Measurements from ENCODE around the gene FBXO31.

The FBXO31 gene

DNA sequence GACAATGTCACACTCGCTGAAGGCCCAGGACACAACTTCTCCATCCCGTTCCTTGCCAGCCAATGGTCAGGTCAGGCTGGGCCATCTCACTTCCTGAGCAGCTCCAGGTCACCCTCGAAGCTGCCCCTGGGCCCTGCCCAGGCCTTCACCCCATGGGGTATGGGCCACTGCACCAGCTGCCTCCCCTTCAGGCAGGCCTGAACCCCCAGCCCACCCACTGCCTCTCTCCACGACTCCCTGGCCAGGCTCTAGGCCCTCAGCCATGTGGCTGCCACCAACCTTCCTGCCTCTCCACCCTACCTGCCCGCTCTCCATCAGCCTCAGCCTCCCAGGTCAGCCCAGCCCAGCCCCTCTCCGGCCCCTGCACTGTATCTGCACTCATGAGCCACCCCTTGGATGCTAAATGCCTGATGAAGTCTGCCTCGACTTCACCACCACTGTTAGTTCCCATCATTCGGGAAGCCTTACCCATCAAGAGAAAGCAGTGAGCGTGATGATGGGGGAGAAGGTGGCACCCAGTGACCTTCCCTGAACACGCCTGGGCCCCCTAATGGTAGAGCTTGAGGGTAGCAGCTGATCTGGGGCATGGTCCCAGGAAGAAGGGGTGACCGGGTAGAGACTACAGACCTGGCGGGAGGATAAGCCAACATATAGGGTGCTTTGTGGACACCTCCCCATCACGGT lies 35.5 kb downstream of the FBXO31 start:
- Histone ChIP-seq H3K4me2 (ENCODE audit: insufficient read depth, low read length, poor library complexity, severe bottlenecking) (no peak overlapping the region), H3K36me3 (replicated peaks in 1 of 2; ENCODE audit: control insufficient read depth in 2 of 2, insufficient read depth in 2 of 2, low read length in 2 of 2) (peaks cover 5 to 15% of the 10 kb centered on the region in 2 donors), H2BK15ac (ENCODE audit: low read length) (no peak overlapping the region), H2AFZ (ENCODE audit: low read length) (no peak overlapping the region), H2BK5ac (ENCODE audit: low read length) (no peak overlapping the region), H2BK12ac (ENCODE audit: low read length) (no peak overlapping the region), H2BK120ac (ENCODE audit: low read depth, low read length) (no peak overlapping the region), H3K4me1 (ENCODE audit: control insufficient read depth in 2 of 2, insufficient read depth in 1 of 2, low read depth in 1 of 2, low read length in 2 of 2) (peaks cover 0 to 24% of the 10 kb centered on the region in 2 donors), H3K79me1 (ENCODE audit: low read depth, low read length) (peaks cover 7% of the 10 kb centered on the region), H3K18ac (ENCODE audit: low read length) (peak overlapping the region; percentile 18), H4K91ac (ENCODE audit: low read depth, low read length, poor library complexity) (peak overlapping the region; percentile 89), H4K8ac (ENCODE audit: low read depth, low read length) (no peak overlapping the region), H3K27me3 (ENCODE audit: control insufficient read depth in 3 of 3, insufficient read depth in 3 of 3, low read depth in 1 of 3, low read length in 3 of 3) (no peaks in the 10 kb centered on the region), H3K4me3 (ENCODE audit: low read length in 2 of 2) (no peak overlapping the region), H3K4ac (ENCODE audit: low read length) (peak overlapping the region; percentile 40), H3K27ac (replicated peaks; ENCODE audit: low read length) (no peak overlapping the region), H2AK5ac (ENCODE audit: low read depth, low read length) (no peak overlapping the region), H3K9me3 (replicated peaks in 1 of 2; ENCODE audit: control insufficient read depth in 2 of 2, insufficient read depth in 1 of 2, low read depth in 1 of 2, low read length in 2 of 2) (peaks cover 0 to 2% of the 10 kb centered on the region in 2 donors), H3K14ac (ENCODE audit: low read length) (no peak overlapping the region), H3K23ac (ENCODE audit: low read depth, low read length, poor library complexity) (no peak overlapping the region), H3K9ac (ENCODE audit: low read depth, low read length, poor library complexity) (peak overlapping the region; percentile 50)
- no CpG with 5 or more reads among the region's 13 CpGs for WGBS, 2 donors (ENCODE audit: extremely low coverage in 2 of 2, insufficient read length in 2 of 2, insufficient replicate concordance in 1 of 2)
- no peak for DNase-seq (ENCODE audit: low spot score)

DNA sequence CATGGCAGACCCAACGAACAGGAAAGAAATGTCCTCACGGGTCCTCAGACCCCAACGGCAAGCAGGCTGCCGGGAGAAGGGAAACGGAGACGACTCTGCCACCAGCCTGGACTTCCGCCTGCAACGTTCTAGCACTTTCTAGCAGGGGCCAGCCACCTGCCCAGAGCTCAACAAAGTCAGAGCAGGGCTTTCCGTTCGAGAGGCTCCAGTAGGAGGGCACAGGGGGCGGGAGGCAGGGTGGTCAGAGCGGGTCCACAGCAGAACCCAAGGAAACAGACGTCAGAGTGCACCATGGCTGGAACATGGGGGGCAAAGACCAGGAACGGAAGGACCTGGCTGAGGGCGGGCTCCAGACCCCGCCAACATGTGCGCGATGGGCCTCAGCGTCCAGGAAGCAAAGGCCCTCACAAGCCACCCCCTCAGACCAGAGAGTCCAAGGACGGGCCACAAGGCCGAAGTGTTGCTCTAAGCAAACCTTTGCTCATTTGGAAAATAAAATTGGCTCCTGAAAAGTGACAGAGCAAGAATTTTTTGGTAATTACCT lies 37.0 kb downstream of the FBXO31 start:
- Histone ChIP-seq H3K14ac (ENCODE audit: low read length) (no peak overlapping the region), H3K36me3 (replicated peaks in 1 of 2; ENCODE audit: control insufficient read depth in 2 of 2, insufficient read depth in 2 of 2, low read length in 2 of 2) (peaks cover 15 to 30% of the 10 kb centered on the region in 2 donors), H2AK5ac (ENCODE audit: low read depth, low read length) (peak overlapping the region; percentile 94), H3K27ac (replicated peaks; ENCODE audit: low read length) (no peak overlapping the region), H3K9ac (ENCODE audit: low read depth, low read length, poor library complexity) (no peak overlapping the region), H3K4me3 (ENCODE audit: low read length in 2 of 2) (no peak overlapping the region), H2BK12ac (ENCODE audit: low read length) (no peak overlapping the region), H3K4me1 (ENCODE audit: control insufficient read depth in 2 of 2, insufficient read depth in 1 of 2, low read depth in 1 of 2, low read length in 2 of 2) (peaks cover 0 to 26% of the 10 kb centered on the region in 2 donors), H2AFZ (ENCODE audit: low read length) (no peak overlapping the region), H3K4me2 (ENCODE audit: insufficient read depth, low read length, poor library complexity, severe bottlenecking) (no peak overlapping the region), H4K8ac (ENCODE audit: low read depth, low read length) (no peak overlapping the region), H3K9me3 (replicated peaks in 1 of 2; ENCODE audit: control insufficient read depth in 2 of 2, insufficient read depth in 1 of 2, low read depth in 1 of 2, low read length in 2 of 2) (peaks cover 0 to 2% of the 10 kb centered on the region in 2 donors), H3K23ac (ENCODE audit: low read depth, low read length, poor library complexity) (peak overlapping the region; percentile 56), H2BK120ac (ENCODE audit: low read depth, low read length) (no peak overlapping the region), H3K79me1 (ENCODE audit: low read depth, low read length) (peaks cover 13% of the 10 kb centered on the region), H3K4ac (ENCODE audit: low read length) (no peak overlapping the region), H4K91ac (ENCODE audit: low read depth, low read length, poor library complexity) (no peak overlapping the region), H2BK15ac (ENCODE audit: low read length) (no peak overlapping the region), H3K18ac (ENCODE audit: low read length) (peak overlapping the region; percentile 49), H2BK5ac (ENCODE audit: low read length) (no peak overlapping the region), H3K27me3 (ENCODE audit: control insufficient read depth in 3 of 3, insufficient read depth in 3 of 3, low read depth in 1 of 3, low read length in 3 of 3) (no peaks in the 10 kb centered on the region)
- no peak for DNase-seq (ENCODE audit: low spot score)
- no CpG with 5 or more reads among the region's 21 CpGs for WGBS, 2 donors (ENCODE audit: extremely low coverage in 2 of 2, insufficient read length in 2 of 2, insufficient replicate concordance in 1 of 2)

DNA sequence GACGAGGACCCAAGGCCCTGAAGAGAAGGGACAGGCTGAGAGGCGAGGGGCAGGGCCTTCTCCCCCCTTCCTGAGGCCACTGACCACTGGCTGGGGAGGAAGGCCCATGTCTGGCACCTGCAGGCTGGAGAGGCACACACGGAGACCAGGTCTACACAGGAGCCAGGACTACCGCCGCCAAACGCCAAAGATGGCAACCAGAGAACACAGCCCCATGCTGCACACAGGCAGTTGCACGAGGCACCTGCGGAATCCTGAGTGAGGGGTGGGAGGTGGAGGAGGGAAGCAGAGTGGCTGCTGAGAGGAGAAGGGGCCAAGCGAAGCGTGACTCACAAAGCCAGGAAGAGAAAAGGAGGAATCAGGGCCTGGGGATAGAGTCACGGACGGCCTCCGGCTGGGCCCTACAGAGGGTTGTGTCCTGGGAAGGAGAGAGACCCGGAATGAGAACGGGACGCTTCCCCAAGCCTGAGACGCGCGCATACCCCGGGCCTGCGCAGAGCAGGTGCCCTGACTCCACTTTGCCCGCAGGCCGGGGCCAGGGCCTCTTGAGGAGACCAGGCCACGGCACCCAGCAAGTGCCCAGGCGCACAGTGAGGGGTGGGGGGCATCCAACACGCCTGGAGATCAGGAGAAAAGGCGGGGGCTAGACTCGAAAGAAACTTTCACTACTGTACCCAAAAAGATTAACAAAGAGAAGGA lies 37.7 kb downstream of the FBXO31 start:
- Histone ChIP-seq H3K4me1 (ENCODE audit: control insufficient read depth in 2 of 2, insufficient read depth in 1 of 2, low read depth in 1 of 2, low read length in 2 of 2) (peaks cover 0 to 26% of the 10 kb centered on the region in 2 donors), H3K9me3 (replicated peaks in 1 of 2; ENCODE audit: control insufficient read depth in 2 of 2, insufficient read depth in 1 of 2, low read depth in 1 of 2, low read length in 2 of 2) (peaks cover 0 to 2% of the 10 kb centered on the region in 2 donors), H3K36me3 (replicated peaks in 1 of 2; ENCODE audit: control insufficient read depth in 2 of 2, insufficient read depth in 2 of 2, low read length in 2 of 2) (peaks cover 15 to 34% of the 10 kb centered on the region in 2 donors), H2BK120ac (ENCODE audit: low read depth, low read length) (peak overlapping the region; percentile 57), H3K27me3 (ENCODE audit: control insufficient read depth in 3 of 3, insufficient read depth in 3 of 3, low read depth in 1 of 3, low read length in 3 of 3) (no peaks in the 10 kb centered on the region), H3K9ac (ENCODE audit: low read depth, low read length, poor library complexity) (peak overlapping the region; percentile 17), H4K8ac (ENCODE audit: low read depth, low read length) (no peak overlapping the region), H3K4me2 (ENCODE audit: insufficient read depth, low read length, poor library complexity, severe bottlenecking) (no peak overlapping the region), H2BK12ac (ENCODE audit: low read length) (no peak overlapping the region), H3K4ac (ENCODE audit: low read length) (peak overlapping the region; percentile 3), H4K91ac (ENCODE audit: low read depth, low read length, poor library complexity) (no peak overlapping the region), H3K23ac (ENCODE audit: low read depth, low read length, poor library complexity) (no peak overlapping the region), H2BK15ac (ENCODE audit: low read length) (peak overlapping the region; percentile 25), H2BK5ac (ENCODE audit: low read length) (peak overlapping the region; percentile 27), H3K4me3 (ENCODE audit: low read length in 2 of 2) (no peak overlapping the region), H2AK5ac (ENCODE audit: low read depth, low read length) (peak overlapping the region; percentile 94), H2AFZ (ENCODE audit: low read length) (no peak overlapping the region), H3K14ac (ENCODE audit: low read length) (peak overlapping the region; percentile 94), H3K18ac (ENCODE audit: low read length) (peak overlapping the region; percentile 33), H3K27ac (replicated peaks; ENCODE audit: low read length) (peak overlapping the region; percentile 28), H3K79me1 (ENCODE audit: low read depth, low read length) (peaks cover 13% of the 10 kb centered on the region)
- WGBS, 2 donors (ENCODE audit: extremely low coverage in 2 of 2, insufficient read length in 2 of 2, insufficient replicate concordance in 1 of 2), result no CpG with 5 or more reads among the region's 28 CpGs
- no peak for DNase-seq (ENCODE audit: low spot score)
